HCT116 (cell line): Measurements from ENCODE around the gene ERGIC3. TPM values are rescaled to one million over a fixed set of nuclear protein-coding genes. Genes with fewer than 3 reads are reported as not detected.

ENCODE experiments used
- ATAC-seq: fragments of 200-7000 bp; cut with Tn5 transposase; 2 replicates; pipeline ENCODE4 v1.9.1; 2020; ENCODE audit warnings: mild to moderate bottlenecking, moderate library complexity
- BruUV-seq: library from RNA; stranded (reverse); fragments of 400-500 nt; replicated peaks from 2 replicates; lab custom pipeline; 2021; lab: Mats Ljungman, UMichigan
- CTCF ChIA-PET: fragments of 300-600 bp; sonication (Branson Sonifier 250); formaldehyde crosslinking; loops from one replicate; lab custom pipeline; 2021; ENCODE audit warnings: antibody characterized with exemption; lab: Charles Lee
- POLR2A ChIA-PET: fragments of 300-600, 350-600 bp; sonication (Branson Sonifier 250); formaldehyde crosslinking; loops from one replicate; lab custom pipeline; 2021; ENCODE audit warnings: antibody characterized with exemption; lab: Charles Lee
- RAD21 ChIA-PET, 2 experiments: fragments of 300-600 bp; sonication (Branson Sonifier 250); formaldehyde crosslinking; loops; one replicate each; lab custom pipeline; 2023; ENCODE audit warnings: low total read pairs in 2 of 2; ENCODE audit not compliant: uncharacterized antibody in 2 of 2, unreplicated experiment in 2 of 2, low non-redundant PET in 1 of 2; lab: Charles Lee
- DNase-seq: peaks from one replicate; pipeline ENCODE4 v3.0.0-alpha.2; 2010; ENCODE audit warnings: low read depth, low spot score
- H2AFZ ChIP-seq: fragments of 200-600 bp; shearing (Covaris generic), sonication (generic); 2 replicates; pipeline ENCODE4 v1.6.1; 2017; ENCODE audit warnings: low read depth, mixed run types, mixed read lengths, antibody characterized with exemption, low read length; ENCODE audit not compliant: poor library complexity, severe bottlenecking
- H3K27ac ChIP-seq: 2 replicates; pipeline ENCODE4 v1.5.1; 2012; ENCODE audit warnings: low read depth, low read length
- H3K27me3 ChIP-seq: fragments of 200-600 bp; sonication (generic); 2 replicates; pipeline ENCODE4 v1.6.1; 2016; ENCODE audit warnings: mixed run types, low read length, mixed read lengths; ENCODE audit not compliant: insufficient read depth
- H3K36me3 ChIP-seq, 2 experiments: fragments of 200-500 bp in 1 of 2; fragments of 200-600 bp in 1 of 2; sonication (Bioruptor generic) in 1 of 2; sonication (generic) in 1 of 2; 2 replicates each; pipeline versions ENCODE4 v1.5.1 to v1.6.1; 2014 to 2016; ENCODE audit warnings: low read length in 2 of 2, inconsistent platforms in 1 of 2, mixed read lengths in 1 of 2, mixed run types in 1 of 2; ENCODE audit not compliant: insufficient read depth in 2 of 2, control insufficient read depth in 1 of 2
- H3K4me1 ChIP-seq, 2 experiments: fragments of 200-600 bp in 1 of 2; sonication (generic) in 1 of 2; 2 replicates each; pipeline versions ENCODE4 v1.5.1 to v1.6.1; 2012 to 2017; ENCODE audit warnings: low read length in 2 of 2, inconsistent platforms in 1 of 2, mild to moderate bottlenecking in 1 of 2, mixed read lengths in 1 of 2, mixed run types in 1 of 2, moderate library complexity in 1 of 2; ENCODE audit not compliant: insufficient read depth in 2 of 2, control insufficient read depth in 1 of 2
- H3K4me2 ChIP-seq: fragments of 200-600 bp; sonication (generic); 2 replicates; pipeline ENCODE4 v1.6.1; 2017; ENCODE audit warnings: mixed run types, low read length, mixed read lengths
- H3K4me3 ChIP-seq, 2 experiments: fragments of 200-600 bp in 1 of 2; sonication (generic) in 1 of 2; replicated peaks in 1 of 2; 2 replicates each; pipeline ENCODE4 v1.5.1; 2011 to 2016; ENCODE audit warnings: low read length in 2 of 2, control low read depth in 1 of 2, low read depth in 1 of 2, mild to moderate bottlenecking in 1 of 2, mixed read lengths in 1 of 2, mixed run types in 1 of 2
- H3K79me2 ChIP-seq: fragments of 200-600 bp; sonication (generic); 2 replicates; pipeline ENCODE4 v1.6.1; 2017; ENCODE audit warnings: mild to moderate bottlenecking, mixed run types, low read length, moderate library complexity, mixed read lengths; ENCODE audit not compliant: insufficient read depth
- H3K9ac ChIP-seq: fragments of 200-600 bp; sonication (generic); 2 replicates; pipeline ENCODE4 v1.6.1; 2016; ENCODE audit warnings: low read length, mixed read lengths
- H3K9me2 ChIP-seq: fragments of 200-600 bp; sonication (generic), shearing (Covaris generic); 2 replicates; pipeline ENCODE4 v1.6.1; 2017; ENCODE audit warnings: mixed run types, mild to moderate bottlenecking, moderate library complexity; ENCODE audit not compliant: insufficient read depth
- H3K9me3 ChIP-seq, 2 experiments: fragments of 200-500 bp in 1 of 2; fragments of 200-600 bp in 1 of 2; sonication (Bioruptor generic) in 1 of 2; sonication (generic) in 1 of 2; 2 replicates each; pipeline ENCODE4 v1.6.1; 2014 to 2017; ENCODE audit warnings: low read length in 2 of 2, mixed read lengths in 2 of 2, inconsistent platforms in 1 of 2, low read depth in 1 of 2, mild to moderate bottlenecking in 1 of 2, mixed run types in 1 of 2, moderate library complexity in 1 of 2; ENCODE audit not compliant: control insufficient read depth in 1 of 2, insufficient read depth in 1 of 2
- H4K20me1 ChIP-seq: fragments of 200-600 bp; sonication (generic), shearing (Covaris generic); 2 replicates; pipeline ENCODE4 v1.6.1; 2017; ENCODE audit warnings: mixed run types, mild to moderate bottlenecking, moderate library complexity; ENCODE audit not compliant: insufficient read depth
- CBX3 ChIP-seq: IDR thresholded peaks from 2 replicates; pipeline ENCODE4 v1.6.1; 2012; ENCODE audit warnings: low read depth
- CEBPB ChIP-seq: IDR thresholded peaks from 2 replicates; pipeline ENCODE4 v1.6.1; 2012; ENCODE audit warnings: low read depth
- FOSL1 ChIP-seq: IDR thresholded peaks from 2 replicates; pipeline ENCODE4 v1.6.1; 2012; ENCODE audit warnings: low read depth
- JUND ChIP-seq: IDR thresholded peaks from 2 replicates; pipeline ENCODE4 v1.6.1; 2012
- POLR2AphosphoS5 ChIP-seq: IDR thresholded peaks from 2 replicates; pipeline ENCODE4 v1.6.1; 2011; ENCODE audit warnings: mild to moderate bottlenecking, low read depth, low read length, moderate library complexity
- RAD21 ChIP-seq: IDR thresholded peaks from 2 replicates; pipeline ENCODE4 v1.6.1; 2012; ENCODE audit warnings: low read depth, mild to moderate bottlenecking
- REST ChIP-seq: IDR thresholded peaks from 2 replicates; pipeline ENCODE4 v1.6.1; 2012; ENCODE audit warnings: low read depth
- SRF ChIP-seq: IDR thresholded peaks from 2 replicates; pipeline ENCODE4 v1.6.1; 2012; ENCODE audit warnings: low read depth
- YY1 ChIP-seq: IDR thresholded peaks from 2 replicates; pipeline ENCODE4 v1.6.1; 2011; ENCODE audit warnings: low read length, low read depth, moderate library complexity, mild to moderate bottlenecking; ENCODE audit not compliant: insufficient replicate concordance; ENCODE audit errors: extremely low read depth
- ZBTB33 ChIP-seq: IDR thresholded peaks from 2 replicates; pipeline ENCODE4 v1.6.1; 2011; ENCODE audit warnings: mild to moderate bottlenecking, low read length, moderate library complexity; ENCODE audit not compliant: insufficient replicate concordance; ENCODE audit errors: extremely low read depth
- ZFX ChIP-seq: fragments of 450-650 bp; IDR thresholded peaks from 2 replicates; pipeline ENCODE4 v1.6.1; 2017
- intact Hi-C: fragments of 100-400 bp; cut with micrococcal nuclease; formaldehyde crosslinking; loops from 2 replicates; pipeline ENCODE4 v1.10.0; 2022
- total RNA-seq: library from RNA; stranded (reverse); gene quantifications from one replicate; pipeline ENCODE4 v1.2.1, GENCODE V29; 2021; ENCODE audit not compliant: unreplicated experiment
- TF ChIP-seq, protein P1 (sequence below), 3 experiments: fragments of 200-600 bp in 1 of 3; sonication (generic) in 1 of 3; IDR thresholded peaks in 2 of 3; conservative IDR thresholded peaks in 1 of 3; 2 replicates each; pipeline ENCODE4 v1.5.1; 2012 to 2017; ENCODE audit warnings: low read depth in 2 of 3, low read length in 2 of 3, antibody characterized with exemption in 1 of 3, borderline replicate concordance in 1 of 3, control low read depth in 1 of 3, mild to moderate bottlenecking in 1 of 3, mixed read lengths in 1 of 3, mixed run types in 1 of 3, moderate library complexity in 1 of 3; ENCODE audit not compliant: insufficient read depth in 1 of 3
- TF ChIP-seq, protein P2 (sequence below): IDR thresholded peaks from 2 replicates; pipeline ENCODE4 v1.6.1; 2012

Gene ERGIC3
- total RNA-seq, 1 experiment from 2014 or later, result 229 TPM

- H3K4me2 ChIP-seq, result no peak overlapping the region
- no peak overlapping the region for H2AFZ ChIP-seq
- H3K79me2 ChIP-seq, result no peaks in the 10 kb centered on the region
- H3K9me2 ChIP-seq, result no peaks in the 10 kb centered on the region
- no peak for ATAC-seq
- no peaks in the 10 kb centered on the region for H4K20me1 ChIP-seq
- H3K27ac ChIP-seq, result no peak overlapping the region
- no peaks in the 10 kb centered on the region for H3K36me3 ChIP-seq
- no peaks in the 10 kb centered on the region for H3K27me3 ChIP-seq
- ChIA-PET RAD21 (no interaction called here), CTCF (no interaction called here), POLR2A (no interaction called here)
- DNase-seq, result no peak
- H3K9ac ChIP-seq, result no peak overlapping the region
- peaks cover 0 to 3% of the 10 kb centered on the region in 2 experiments; a peak in 1 of 4 replicates for H3K4me1 ChIP-seq
- no peak overlapping the region for H3K4me3 ChIP-seq
- H3K9me3 ChIP-seq, result no peaks in the 10 kb centered on the region
- no peak for TF ChIP-seq FOSL1
- no peak for TF ChIP-seq RAD21
- no peak for TF ChIP-seq POLR2AphosphoS5
- TF ChIP-seq ZBTB33, result no peak
- TF ChIP-seq, protein P1, sequence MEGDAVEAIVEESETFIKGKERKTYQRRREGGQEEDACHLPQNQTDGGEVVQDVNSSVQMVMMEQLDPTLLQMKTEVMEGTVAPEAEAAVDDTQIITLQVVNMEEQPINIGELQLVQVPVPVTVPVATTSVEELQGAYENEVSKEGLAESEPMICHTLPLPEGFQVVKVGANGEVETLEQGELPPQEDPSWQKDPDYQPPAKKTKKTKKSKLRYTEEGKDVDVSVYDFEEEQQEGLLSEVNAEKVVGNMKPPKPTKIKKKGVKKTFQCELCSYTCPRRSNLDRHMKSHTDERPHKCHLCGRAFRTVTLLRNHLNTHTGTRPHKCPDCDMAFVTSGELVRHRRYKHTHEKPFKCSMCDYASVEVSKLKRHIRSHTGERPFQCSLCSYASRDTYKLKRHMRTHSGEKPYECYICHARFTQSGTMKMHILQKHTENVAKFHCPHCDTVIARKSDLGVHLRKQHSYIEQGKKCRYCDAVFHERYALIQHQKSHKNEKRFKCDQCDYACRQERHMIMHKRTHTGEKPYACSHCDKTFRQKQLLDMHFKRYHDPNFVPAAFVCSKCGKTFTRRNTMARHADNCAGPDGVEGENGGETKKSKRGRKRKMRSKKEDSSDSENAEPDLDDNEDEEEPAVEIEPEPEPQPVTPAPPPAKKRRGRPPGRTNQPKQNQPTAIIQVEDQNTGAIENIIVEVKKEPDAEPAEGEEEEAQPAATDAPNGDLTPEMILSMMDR (IDR thresholded peaks at IDR 0.05 in 2 of 3, conservative IDR thresholded peaks at IDR 0.05 in 1 of 3; ENCODE audit: borderline replicate concordance in 1 of 3, insufficient read depth in 1 of 3, low read depth in 2 of 3, low read length in 2 of 3), result no peak
- no peak for TF ChIP-seq ZFX
- TF ChIP-seq REST, result no peak
- TF ChIP-seq SRF, result no peak
- TF ChIP-seq CEBPB, result no peak
- TF ChIP-seq, protein P2, sequence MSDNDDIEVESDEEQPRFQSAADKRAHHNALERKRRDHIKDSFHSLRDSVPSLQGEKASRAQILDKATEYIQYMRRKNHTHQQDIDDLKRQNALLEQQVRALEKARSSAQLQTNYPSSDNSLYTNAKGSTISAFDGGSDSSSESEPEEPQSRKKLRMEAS, result no peak
- no peak for TF ChIP-seq CBX3
- TF ChIP-seq JUND, result no peak
- no peak for TF ChIP-seq YY1
- intact Hi-C loops, result no loop called here
- BruUV-seq, result no TSS peak
These were observed 41.0 kb downstream of the ERGIC3 start for GRCh38 chr20:35582741-35583404.
